HCT116 (cell line): ENCODE measurements around the gene PARP14. TPM values are rescaled to one million over a fixed set of nuclear protein-coding genes. Genes with fewer than 3 reads are reported as not detected.

Experiments
- ATAC-seq: fragments of 200-7000 bp; cut with Tn5 transposase; 2 replicates; pipeline ENCODE4 v1.9.1; 2020; ENCODE audit warnings: mild to moderate bottlenecking, moderate library complexity
- BruUV-seq: library from RNA; stranded (reverse); fragments of 400-500 nt; replicated peaks from 2 replicates; lab custom pipeline; 2021; lab: Mats Ljungman, UMichigan
- CTCF ChIA-PET: fragments of 300-600 bp; sonication (Branson Sonifier 250); formaldehyde crosslinking; loops from one replicate; lab custom pipeline; 2021; ENCODE audit warnings: antibody characterized with exemption; lab: Charles Lee
- POLR2A ChIA-PET: fragments of 300-600, 350-600 bp; sonication (Branson Sonifier 250); formaldehyde crosslinking; loops from one replicate; lab custom pipeline; 2021; ENCODE audit warnings: antibody characterized with exemption; lab: Charles Lee
- RAD21 ChIA-PET, 2 experiments: fragments of 300-600 bp; sonication (Branson Sonifier 250); formaldehyde crosslinking; loops; one replicate each; lab custom pipeline; 2023; ENCODE audit warnings: low total read pairs in 2 of 2; ENCODE audit not compliant: uncharacterized antibody in 2 of 2, unreplicated experiment in 2 of 2, low non-redundant PET in 1 of 2; lab: Charles Lee
- DNase-seq: peaks from one replicate; pipeline ENCODE4 v3.0.0-alpha.2; 2010; ENCODE audit warnings: low read depth, low spot score
- H2AFZ ChIP-seq: fragments of 200-600 bp; shearing (Covaris generic), sonication (generic); 2 replicates; pipeline ENCODE4 v1.6.1; 2017; ENCODE audit warnings: low read depth, mixed run types, mixed read lengths, antibody characterized with exemption, low read length; ENCODE audit not compliant: poor library complexity, severe bottlenecking
- H3K27ac ChIP-seq: 2 replicates; pipeline ENCODE4 v1.5.1; 2012; ENCODE audit warnings: low read depth, low read length
- H3K27me3 ChIP-seq: fragments of 200-600 bp; sonication (generic); 2 replicates; pipeline ENCODE4 v1.6.1; 2016; ENCODE audit warnings: mixed run types, low read length, mixed read lengths; ENCODE audit not compliant: insufficient read depth
- H3K36me3 ChIP-seq, 2 experiments: fragments of 200-500 bp in 1 of 2; fragments of 200-600 bp in 1 of 2; sonication (Bioruptor generic) in 1 of 2; sonication (generic) in 1 of 2; 2 replicates each; pipeline versions ENCODE4 v1.5.1 to v1.6.1; 2014 to 2016; ENCODE audit warnings: low read length in 2 of 2, inconsistent platforms in 1 of 2, mixed read lengths in 1 of 2, mixed run types in 1 of 2; ENCODE audit not compliant: insufficient read depth in 2 of 2, control insufficient read depth in 1 of 2
- H3K4me1 ChIP-seq, 2 experiments: fragments of 200-600 bp in 1 of 2; sonication (generic) in 1 of 2; 2 replicates each; pipeline versions ENCODE4 v1.5.1 to v1.6.1; 2012 to 2017; ENCODE audit warnings: low read length in 2 of 2, inconsistent platforms in 1 of 2, mild to moderate bottlenecking in 1 of 2, mixed read lengths in 1 of 2, mixed run types in 1 of 2, moderate library complexity in 1 of 2; ENCODE audit not compliant: insufficient read depth in 2 of 2, control insufficient read depth in 1 of 2
- H3K4me2 ChIP-seq: fragments of 200-600 bp; sonication (generic); 2 replicates; pipeline ENCODE4 v1.6.1; 2017; ENCODE audit warnings: mixed run types, low read length, mixed read lengths
- H3K4me3 ChIP-seq, 2 experiments: fragments of 200-600 bp in 1 of 2; sonication (generic) in 1 of 2; replicated peaks in 1 of 2; 2 replicates each; pipeline ENCODE4 v1.5.1; 2011 to 2016; ENCODE audit warnings: low read length in 2 of 2, control low read depth in 1 of 2, low read depth in 1 of 2, mild to moderate bottlenecking in 1 of 2, mixed read lengths in 1 of 2, mixed run types in 1 of 2
- H3K79me2 ChIP-seq: fragments of 200-600 bp; sonication (generic); 2 replicates; pipeline ENCODE4 v1.6.1; 2017; ENCODE audit warnings: mild to moderate bottlenecking, mixed run types, low read length, moderate library complexity, mixed read lengths; ENCODE audit not compliant: insufficient read depth
- H3K9ac ChIP-seq: fragments of 200-600 bp; sonication (generic); 2 replicates; pipeline ENCODE4 v1.6.1; 2016; ENCODE audit warnings: low read length, mixed read lengths
- H3K9me2 ChIP-seq: fragments of 200-600 bp; sonication (generic), shearing (Covaris generic); 2 replicates; pipeline ENCODE4 v1.6.1; 2017; ENCODE audit warnings: mixed run types, mild to moderate bottlenecking, moderate library complexity; ENCODE audit not compliant: insufficient read depth
- H3K9me3 ChIP-seq, 2 experiments: fragments of 200-500 bp in 1 of 2; fragments of 200-600 bp in 1 of 2; sonication (Bioruptor generic) in 1 of 2; sonication (generic) in 1 of 2; 2 replicates each; pipeline ENCODE4 v1.6.1; 2014 to 2017; ENCODE audit warnings: low read length in 2 of 2, mixed read lengths in 2 of 2, inconsistent platforms in 1 of 2, low read depth in 1 of 2, mild to moderate bottlenecking in 1 of 2, mixed run types in 1 of 2, moderate library complexity in 1 of 2; ENCODE audit not compliant: control insufficient read depth in 1 of 2, insufficient read depth in 1 of 2
- H4K20me1 ChIP-seq: fragments of 200-600 bp; sonication (generic), shearing (Covaris generic); 2 replicates; pipeline ENCODE4 v1.6.1; 2017; ENCODE audit warnings: mixed run types, mild to moderate bottlenecking, moderate library complexity; ENCODE audit not compliant: insufficient read depth
- CEBPB ChIP-seq: IDR thresholded peaks from 2 replicates; pipeline ENCODE4 v1.6.1; 2012; ENCODE audit warnings: low read depth
- EZH2 ChIP-seq: fragments of 200-600 bp; sonication (generic); IDR thresholded peaks from 2 replicates; pipeline ENCODE4 v1.6.1; 2017; ENCODE audit warnings: antibody characterized with exemption, mixed run types
- EZH2phosphoT487 ChIP-seq: fragments of 200-600 bp; IDR thresholded peaks from 2 replicates; pipeline ENCODE4 v1.6.1; 2018; ENCODE audit warnings: antibody characterized with exemption, borderline replicate concordance
- FOSL1 ChIP-seq: IDR thresholded peaks from 2 replicates; pipeline ENCODE4 v1.6.1; 2012; ENCODE audit warnings: low read depth
- JUND ChIP-seq: IDR thresholded peaks from 2 replicates; pipeline ENCODE4 v1.6.1; 2012
- POLR2A ChIP-seq: IDR thresholded peaks from 2 replicates; pipeline ENCODE4 v1.7.0; 2011; ENCODE audit warnings: borderline replicate concordance; ENCODE audit not compliant: insufficient read depth, insufficient read length; ENCODE audit errors: extremely low read depth
- RAD21 ChIP-seq: IDR thresholded peaks from 2 replicates; pipeline ENCODE4 v1.6.1; 2012; ENCODE audit warnings: low read depth, mild to moderate bottlenecking
- SIN3A ChIP-seq: IDR thresholded peaks from 2 replicates; pipeline ENCODE4 v1.6.1; 2012; ENCODE audit warnings: low read depth
- SP1 ChIP-seq: IDR thresholded peaks from 2 replicates; pipeline ENCODE4 v1.6.1; 2012; ENCODE audit warnings: low read depth
- ZFX ChIP-seq: fragments of 450-650 bp; IDR thresholded peaks from 2 replicates; pipeline ENCODE4 v1.6.1; 2017
- intact Hi-C: fragments of 100-400 bp; cut with micrococcal nuclease; formaldehyde crosslinking; loops from 2 replicates; pipeline ENCODE4 v1.10.0; 2022
- total RNA-seq: library from RNA; stranded (reverse); gene quantifications from one replicate; pipeline ENCODE4 v1.2.1, GENCODE V29; 2021; ENCODE audit not compliant: unreplicated experiment
- TF ChIP-seq, protein P1 (sequence below): IDR thresholded peaks from 2 replicates; pipeline ENCODE4 v1.6.1; 2012; ENCODE audit warnings: low read depth

Gene PARP14
- total RNA-seq, 1 experiment from 2014 or later, result 12.2 TPM

GRCh38 chr3:122760453-122761271, 80.0 kb downstream of the PARP14 start:
- H3K27me3 ChIP-seq, result no peaks in the 10 kb centered on the region
- intact Hi-C loops, result no loop called here
- no peak overlapping the region for H3K4me3 ChIP-seq
- H2AFZ ChIP-seq, result no peak overlapping the region
- H3K4me1 ChIP-seq, result peaks cover 11 to 16% of the 10 kb centered on the region in 2 experiments; a peak in 3 of 4 replicates
- no TSS peak for BruUV-seq
- H4K20me1 ChIP-seq, result no peaks in the 10 kb centered on the region
- ATAC-seq (peak; percentile 67; the same call in 1 of the 2 replicates), DNase-seq (peak; percentile 8)
- RAD21 ChIA-PET, result no interaction called here
- no peak overlapping the region for H3K27ac ChIP-seq
- H3K9me3 ChIP-seq, result no peaks in the 10 kb centered on the region
- peak overlapping the region; percentile 26; the same call in 1 of the 2 replicates for H3K4me2 ChIP-seq
- H3K9me2 ChIP-seq, result no peaks in the 10 kb centered on the region
- H3K79me2 ChIP-seq, result no peaks in the 10 kb centered on the region
- POLR2A ChIA-PET, result no interaction called here
- no peak for TF ChIP-seq EZH2
- TF ChIP-seq SP1, result no peak
- TF ChIP-seq POLR2A, result no peak
- no peak for TF ChIP-seq ZFX
- no peak for TF ChIP-seq FOSL1
- no peak for TF ChIP-seq RAD21
- no peak for TF ChIP-seq CEBPB
- TF ChIP-seq EZH2phosphoT487, result no peak
- TF ChIP-seq, protein P1, sequence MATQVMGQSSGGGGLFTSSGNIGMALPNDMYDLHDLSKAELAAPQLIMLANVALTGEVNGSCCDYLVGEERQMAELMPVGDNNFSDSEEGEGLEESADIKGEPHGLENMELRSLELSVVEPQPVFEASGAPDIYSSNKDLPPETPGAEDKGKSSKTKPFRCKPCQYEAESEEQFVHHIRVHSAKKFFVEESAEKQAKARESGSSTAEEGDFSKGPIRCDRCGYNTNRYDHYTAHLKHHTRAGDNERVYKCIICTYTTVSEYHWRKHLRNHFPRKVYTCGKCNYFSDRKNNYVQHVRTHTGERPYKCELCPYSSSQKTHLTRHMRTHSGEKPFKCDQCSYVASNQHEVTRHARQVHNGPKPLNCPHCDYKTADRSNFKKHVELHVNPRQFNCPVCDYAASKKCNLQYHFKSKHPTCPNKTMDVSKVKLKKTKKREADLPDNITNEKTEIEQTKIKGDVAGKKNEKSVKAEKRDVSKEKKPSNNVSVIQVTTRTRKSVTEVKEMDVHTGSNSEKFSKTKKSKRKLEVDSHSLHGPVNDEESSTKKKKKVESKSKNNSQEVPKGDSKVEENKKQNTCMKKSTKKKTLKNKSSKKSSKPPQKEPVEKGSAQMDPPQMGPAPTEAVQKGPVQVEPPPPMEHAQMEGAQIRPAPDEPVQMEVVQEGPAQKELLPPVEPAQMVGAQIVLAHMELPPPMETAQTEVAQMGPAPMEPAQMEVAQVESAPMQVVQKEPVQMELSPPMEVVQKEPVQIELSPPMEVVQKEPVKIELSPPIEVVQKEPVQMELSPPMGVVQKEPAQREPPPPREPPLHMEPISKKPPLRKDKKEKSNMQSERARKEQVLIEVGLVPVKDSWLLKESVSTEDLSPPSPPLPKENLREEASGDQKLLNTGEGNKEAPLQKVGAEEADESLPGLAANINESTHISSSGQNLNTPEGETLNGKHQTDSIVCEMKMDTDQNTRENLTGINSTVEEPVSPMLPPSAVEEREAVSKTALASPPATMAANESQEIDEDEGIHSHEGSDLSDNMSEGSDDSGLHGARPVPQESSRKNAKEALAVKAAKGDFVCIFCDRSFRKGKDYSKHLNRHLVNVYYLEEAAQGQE, result no peak
- TF ChIP-seq SIN3A, result no peak
- no peak for TF ChIP-seq JUND
- no peak overlapping the region for H3K9ac ChIP-seq
- CTCF ChIA-PET, result no interaction called here
- H3K36me3 ChIP-seq, result no peaks in the 10 kb centered on the region
